ENCODE measurements around the gene INPP5D.
"Not testable (repeated sequence)": the region's sequence is repeated elsewhere in the genome, so short reads cannot be mapped to it uniquely, and the experiment has no call there.

INPP5D gene

DNA sequence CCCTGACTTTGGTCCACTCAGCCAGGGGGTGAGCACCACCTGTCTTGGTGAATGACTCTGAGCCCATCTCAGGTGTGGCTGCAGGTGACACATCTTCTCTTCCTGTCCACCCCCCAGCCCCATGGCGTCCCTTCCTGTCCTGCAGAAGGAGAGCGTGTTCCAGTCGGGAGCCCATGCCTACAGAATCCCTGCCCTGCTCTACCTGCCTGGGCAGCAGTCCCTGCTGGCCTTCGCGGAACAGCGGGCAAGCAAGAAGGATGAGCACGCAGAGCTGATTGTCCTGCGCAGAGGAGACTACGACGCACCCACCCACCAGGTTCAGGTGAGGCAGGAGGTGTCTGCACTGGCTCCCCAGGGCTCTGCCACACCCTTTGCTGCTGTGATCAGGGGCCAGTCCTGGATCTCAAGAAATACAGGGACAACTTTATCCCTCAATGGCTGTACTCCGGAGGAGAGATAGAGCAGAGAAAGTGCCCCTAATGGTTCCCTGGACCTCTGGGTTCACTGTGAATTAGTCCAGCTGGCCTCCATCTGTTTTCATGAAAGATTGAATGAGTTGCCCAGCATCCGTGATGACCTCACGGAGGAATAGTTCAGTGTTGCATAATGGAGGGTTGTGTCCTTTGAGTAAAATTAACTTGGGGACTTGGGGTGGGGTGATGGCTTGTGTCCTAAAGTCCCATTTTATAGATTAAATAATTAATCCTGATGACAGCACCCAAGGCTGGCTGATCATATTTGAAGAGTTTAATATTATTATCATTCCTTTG lies 27.4 kb upstream of the INPP5D start, which contains the start of gene NEU2:
Gene NEU2, plus strand, starts transcription at position 122 of the 770 bp plus-strand sequence. Its CDS starts 0 bp downstream, at position 122.
- DNase-seq, result no peak

- DNase-seq, result no peak
These were observed 26.5 kb upstream of the INPP5D start for GRCh38 chr2:233033672-233034071.

DNA sequence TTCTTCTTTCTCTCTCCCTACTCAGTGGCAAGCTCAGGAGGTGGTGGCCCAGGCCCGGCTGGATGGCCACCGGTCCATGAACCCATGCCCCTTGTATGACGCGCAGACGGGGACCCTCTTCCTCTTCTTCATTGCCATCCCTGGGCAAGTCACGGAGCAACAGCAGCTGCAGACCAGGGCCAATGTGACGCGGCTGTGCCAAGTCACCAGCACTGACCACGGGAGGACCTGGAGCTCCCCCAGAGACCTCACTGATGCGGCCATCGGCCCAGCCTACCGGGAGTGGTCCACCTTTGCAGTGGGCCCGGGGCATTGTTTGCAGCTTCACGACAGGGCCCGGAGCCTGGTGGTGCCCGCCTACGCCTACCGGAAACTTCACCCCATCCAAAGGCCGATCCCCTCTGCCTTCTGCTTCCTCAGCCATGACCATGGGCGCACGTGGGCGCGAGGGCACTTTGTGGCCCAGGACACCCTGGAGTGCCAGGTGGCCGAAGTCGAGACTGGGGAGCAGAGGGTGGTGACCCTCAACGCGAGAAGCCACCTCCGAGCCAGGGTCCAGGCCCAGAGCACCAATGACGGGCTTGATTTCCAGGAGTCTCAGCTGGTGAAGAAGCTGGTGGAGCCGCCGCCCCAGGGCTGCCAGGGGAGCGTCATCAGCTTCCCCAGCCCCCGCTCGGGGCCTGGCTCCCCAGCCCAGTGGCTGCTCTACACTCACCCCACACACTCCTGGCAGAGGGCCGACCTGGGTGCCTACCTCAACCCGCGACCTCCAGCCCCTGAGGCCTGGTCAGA lies 25.9 kb upstream of the INPP5D start:
- no peak for DNase-seq

- no peak for DNase-seq
These were observed 24.5 kb upstream of the INPP5D start for GRCh38 chr2:233035426-233036161.

DNA sequence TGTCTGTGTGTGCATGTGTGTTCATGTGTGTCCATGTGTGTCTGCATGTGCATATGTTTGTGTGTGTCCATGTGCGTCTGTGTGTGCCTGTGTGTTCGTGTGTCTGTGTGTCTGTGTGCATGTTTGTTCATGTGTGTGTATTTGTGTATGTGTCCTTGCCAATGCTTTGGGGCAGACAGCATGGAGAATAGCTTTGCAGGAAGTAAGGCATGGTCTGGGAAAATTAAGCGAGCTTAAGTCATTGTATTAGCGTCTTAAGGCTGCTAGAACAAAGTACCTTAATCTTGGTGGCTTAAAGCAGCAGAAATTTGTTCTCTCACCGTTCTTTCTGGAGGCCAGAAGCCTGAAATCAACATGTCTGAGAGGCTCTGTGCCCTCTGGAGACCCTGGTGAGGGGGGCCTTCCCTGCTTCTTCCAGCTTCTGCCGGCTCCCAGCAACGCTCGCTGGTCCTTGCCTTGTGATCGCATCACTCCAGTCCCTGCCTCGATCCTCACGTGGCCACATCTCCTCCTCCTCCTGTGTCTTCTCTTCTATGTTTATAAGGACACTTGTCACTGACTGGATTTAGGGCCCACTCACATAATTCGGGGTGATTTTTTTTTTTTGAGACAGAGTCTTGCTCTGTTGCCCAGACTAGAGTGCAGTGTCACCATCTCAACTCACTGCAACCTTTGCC lies 23.8 kb upstream of the INPP5D start:
- no peak for DNase-seq

DNA sequence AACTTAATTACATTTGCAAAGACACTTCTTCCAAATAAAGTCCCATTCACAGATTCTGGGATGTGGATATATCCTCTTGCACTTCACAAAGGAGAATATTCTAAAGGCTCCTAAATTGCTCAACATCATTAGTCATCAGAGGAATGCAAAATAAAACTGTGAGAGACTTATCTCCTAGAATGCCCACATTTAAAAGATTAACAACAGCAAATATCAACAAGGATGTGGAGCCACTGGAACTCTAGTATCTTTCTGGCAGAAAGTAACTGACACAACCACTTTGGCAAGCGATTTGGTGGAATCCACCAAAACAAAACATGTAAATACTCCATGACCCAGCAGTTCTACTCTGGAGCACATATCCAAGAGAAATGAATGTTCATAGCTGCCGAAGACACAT lies 23.1 kb upstream of the INPP5D start:
- no peak for DNase-seq

GRCh38 chr2:233039212-233039845 lies 20.8 kb upstream of the INPP5D start:
- no peak for DNase-seq

- no peak for DNase-seq
These were observed 20.2 kb upstream of the INPP5D start for GRCh38 chr2:233039846-233040530.

DNA sequence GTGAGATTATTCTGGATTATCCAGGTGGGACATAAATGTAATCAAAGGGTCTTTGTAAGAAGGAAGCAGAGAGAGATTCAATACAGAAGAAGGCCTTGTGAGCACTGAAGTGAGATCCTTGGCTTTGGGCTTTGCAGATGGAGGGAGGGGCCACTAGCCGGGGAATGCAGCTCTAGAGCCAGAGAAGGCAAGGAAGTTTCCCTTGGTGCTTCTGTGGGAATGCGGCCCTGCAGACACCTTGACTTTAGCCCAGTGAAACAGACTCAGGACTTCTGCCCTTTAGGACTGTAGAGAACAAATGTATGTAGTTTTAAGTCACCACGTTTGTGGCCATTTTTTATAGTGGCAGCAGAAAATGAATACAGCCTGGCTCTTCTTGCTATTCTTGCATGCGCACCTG lies 19.6 kb upstream of the INPP5D start:
- DNase-seq, result no peak

GRCh38 chr2:233041722-233042323 lies 18.3 kb upstream of the INPP5D start:
- no peak for DNase-seq

GRCh38 chr2:233042549-233042948 lies 17.6 kb upstream of the INPP5D start:
- no peak for DNase-seq

GRCh38 chr2:233044974-233045605 lies 15.1 kb upstream of the INPP5D start:
- no peak for DNase-seq

DNA sequence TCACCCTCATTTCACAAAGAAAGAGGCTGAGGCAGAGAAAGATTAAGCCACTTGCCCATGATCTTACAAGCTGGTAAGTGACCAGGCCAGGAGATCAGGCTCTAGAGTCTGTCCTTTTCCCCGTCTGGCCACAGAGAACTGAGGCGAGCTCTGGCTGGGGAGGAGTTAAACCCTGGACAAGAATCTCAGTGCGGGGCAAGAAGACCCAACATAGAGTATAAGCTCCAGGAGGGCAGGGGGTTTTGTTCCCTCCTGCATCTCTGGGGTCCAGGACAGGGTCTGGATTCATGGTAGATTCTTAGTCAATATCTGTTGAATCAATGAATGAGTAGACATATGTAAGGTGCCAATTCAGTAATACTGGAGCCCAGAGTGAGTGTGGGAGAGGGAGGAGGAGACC lies 12.9 kb upstream of the INPP5D start:
- DNase-seq, result no peak

- no peak for DNase-seq
These were observed 12.5 kb upstream of the INPP5D start for GRCh38 chr2:233047667-233048066.

DNA sequence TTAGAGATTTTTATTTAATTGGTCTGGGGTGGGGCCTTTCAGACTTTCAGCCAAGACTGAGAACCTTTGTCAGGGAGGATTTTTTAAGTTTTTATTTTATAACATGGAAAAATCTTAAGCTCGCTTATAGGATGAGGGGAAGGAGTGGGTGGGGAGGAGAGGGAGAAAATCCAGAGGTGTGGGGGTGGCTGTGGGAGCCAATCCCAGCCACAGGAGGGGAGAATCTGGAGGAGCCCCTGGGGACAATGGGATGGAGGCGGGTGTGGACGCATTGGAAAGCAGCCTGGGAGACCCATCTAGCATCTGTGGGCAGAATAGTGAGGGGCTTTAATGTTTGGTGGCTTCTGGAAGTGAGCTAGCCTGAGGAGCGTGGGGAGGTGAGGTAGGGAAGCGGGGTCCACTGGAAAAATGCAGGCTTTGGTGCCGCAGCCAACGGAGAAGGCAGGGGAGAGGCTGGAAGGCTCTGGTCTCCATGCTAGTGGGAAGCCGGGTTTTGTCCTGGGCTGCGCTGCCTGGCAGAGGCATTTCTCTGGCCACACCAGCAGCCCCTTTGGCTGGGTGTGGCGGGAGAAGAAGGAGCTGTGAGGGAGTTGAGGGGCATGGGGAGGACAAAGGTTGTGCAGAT lies 11.5 kb upstream of the INPP5D start:
- DNase-seq, result no peak

DNA sequence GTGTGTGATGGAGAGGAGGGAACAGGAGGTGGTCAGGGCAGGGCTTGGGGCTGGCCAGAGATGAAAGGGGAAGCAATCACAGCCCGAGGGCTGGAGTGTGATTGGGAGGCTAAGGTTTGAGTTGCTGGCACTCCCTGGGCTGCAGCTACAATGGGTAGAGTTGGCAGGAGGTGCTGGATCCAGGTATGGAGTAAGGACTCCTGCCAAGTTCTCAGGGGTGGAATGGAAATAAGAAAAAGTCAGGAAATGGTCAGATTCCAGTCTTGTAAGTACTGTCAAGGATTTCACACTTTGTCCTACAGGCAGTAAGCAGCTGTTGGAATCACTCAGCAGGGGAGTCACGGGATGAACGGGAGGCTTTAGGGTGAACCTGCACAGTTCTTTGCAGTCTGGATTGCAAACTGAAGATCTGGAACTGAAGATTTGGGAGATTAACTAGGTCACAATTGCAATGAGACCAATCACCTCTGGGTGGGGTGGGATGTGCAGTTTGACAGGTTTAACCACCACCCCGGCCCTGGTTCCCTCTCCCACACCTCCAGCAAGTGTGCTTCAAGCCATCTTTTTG lies 10.9 kb upstream of the INPP5D start:
- no peak for DNase-seq

DNA sequence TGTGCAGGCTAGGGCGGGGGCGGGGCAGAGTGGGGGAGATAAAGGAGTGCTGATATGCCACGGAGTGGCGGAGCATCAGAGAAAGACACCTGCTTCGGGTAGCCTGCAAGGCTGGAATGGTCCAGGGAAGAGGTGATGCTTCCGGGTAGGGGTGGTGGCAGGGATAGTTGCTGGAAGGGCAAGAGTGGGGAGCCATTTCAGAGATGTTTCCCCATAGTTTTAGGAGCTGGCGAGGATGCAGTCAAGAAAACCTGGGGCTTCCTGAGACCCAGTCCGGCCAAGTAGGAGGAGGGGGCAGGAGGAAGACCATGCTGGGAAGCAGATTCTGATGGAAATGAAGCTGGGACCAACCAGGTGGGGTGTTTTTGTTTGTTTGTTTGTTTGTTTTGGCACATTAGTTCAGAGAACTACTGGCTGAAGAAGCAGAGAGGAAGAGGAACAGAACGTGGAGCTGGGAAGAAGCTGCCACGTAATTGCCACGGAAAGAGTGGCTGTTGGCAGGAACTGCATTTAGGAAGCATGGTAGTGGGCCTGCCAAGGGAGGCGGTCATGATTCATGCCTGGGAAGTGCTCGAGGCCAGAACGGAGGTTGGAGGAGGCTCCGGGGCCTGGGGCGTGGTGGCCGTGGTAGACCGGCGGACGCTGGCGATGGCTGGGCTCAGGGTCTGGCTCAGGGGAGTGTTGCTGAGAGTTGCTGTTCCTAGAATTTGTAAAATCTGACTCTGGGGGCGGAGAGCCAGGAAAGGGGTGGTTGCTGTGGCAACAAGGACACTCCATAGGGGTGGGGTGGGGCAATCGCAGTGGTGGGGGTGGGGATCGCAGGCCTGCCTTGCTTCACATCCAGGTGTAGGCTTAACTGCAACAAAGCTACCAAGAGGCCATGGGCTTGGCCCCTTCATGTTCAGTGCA lies 8.6 kb upstream of the INPP5D start:
- no peak for DNase-seq

GRCh38 chr2:233052517-233052916 lies 7.6 kb upstream of the INPP5D start:
- DNase-seq, result not testable (repeated sequence)
